GM18502 (cell line): ENCODE data around the gene ELL.
"Not testable (repeated sequence)": the region's sequence is repeated elsewhere in the genome, so short reads cannot be mapped to it uniquely, and the experiment has no call there.

Experiments used
- ATAC-seq: cut with Tn5 transposase; IDR thresholded peaks from one replicate; pipeline ENCODE4 v1.9.1; 2021; ENCODE audit warnings: mild to moderate bottlenecking; ENCODE audit not compliant: unreplicated experiment, poor library complexity

Gene ELL

GRCh38 chr19:18414504-18415177 lies 107.2 kb downstream of the ELL start:
- ATAC-seq = no peak

- ATAC-seq = no peak
These were observed 109.1 kb downstream of the ELL start for GRCh38 chr19:18412610-18413239.

- ATAC-seq = no peak
These were observed 113.8 kb downstream of the ELL start for GRCh38 chr19:18408053-18408476.

- no peak for ATAC-seq
These were observed 115.1 kb downstream of the ELL start for GRCh38 chr19:18406749-18407148.

- ATAC-seq = not testable (repeated sequence)
These were observed 116.1 kb downstream of the ELL start for GRCh38 chr19:18405754-18406153.

GRCh38 chr19:18402455-18403248 lies 119.2 kb downstream of the ELL start:
- not testable (repeated sequence) for ATAC-seq

GRCh38 chr19:18401580-18402112 lies 120.2 kb downstream of the ELL start:
- no peak for ATAC-seq

GRCh38 chr19:18399008-18399407 lies 122.9 kb downstream of the ELL start:
- ATAC-seq = no peak

- ATAC-seq = no peak
These were observed 124.3 kb downstream of the ELL start, which contains the start of gene LRRC25 for GRCh38 chr19:18397242-18398202. TSS of gene LRRC25 (minus strand) at chr19:18397622. CDS start at chr19:18396963, 659 bp downstream.

GRCh38 chr19:18396471-18397241 lies 125.2 kb downstream of the ELL start:
- ATAC-seq = no peak

GRCh38 chr19:18393836-18394235 lies 128.0 kb downstream of the ELL start:
- no peak for ATAC-seq

GRCh38 chr19:18392926-18393325 lies 128.9 kb downstream of the ELL start:
- ATAC-seq = no peak
